GM18502 (cell line): ENCODE measurements around the gene SLC26A8.
"Not testable (repeated sequence)": the region's sequence is repeated elsewhere in the genome, so short reads cannot be mapped to it uniquely, and the experiment has no call there.

Experiments used
- ATAC-seq: cut with Tn5 transposase; IDR thresholded peaks from one replicate; pipeline ENCODE4 v1.9.1; 2021; ENCODE audit warnings: mild to moderate bottlenecking; ENCODE audit not compliant: unreplicated experiment, poor library complexity

Gene SLC26A8

GRCh38 chr6:35920793-35921732 is 103.4 kb downstream of the SLC26A8 start, which contains the start of gene SRPK1:
Gene SRPK1 (minus strand): TSS chr6:35921098. CDS start chr6:35921056, 42 bp downstream.
- peak; percentile 84 for ATAC-seq

GRCh38 chr6:35919827-35920751 is 104.4 kb downstream of the SLC26A8 start:
- peak; percentile 34 for ATAC-seq

GRCh38 chr6:35919085-35919826 is 105.2 kb downstream of the SLC26A8 start:
- no peak for ATAC-seq

GRCh38 chr6:35916893-35917292 is 107.5 kb downstream of the SLC26A8 start:
- not testable (repeated sequence) for ATAC-seq

- ATAC-seq = no peak
Measured at GRCh38 chr6:35916056-35916455, 108.4 kb downstream of the SLC26A8 start.

GRCh38 chr6:35914536-35914935 is 109.9 kb downstream of the SLC26A8 start:
- no peak for ATAC-seq

GRCh38 chr6:35911871-35912653 is 112.4 kb downstream of the SLC26A8 start:
- ATAC-seq = no peak

GRCh38 chr6:35909571-35909970 is 114.9 kb downstream of the SLC26A8 start:
- ATAC-seq = not testable (repeated sequence)

- ATAC-seq = not testable (repeated sequence)
Measured at GRCh38 chr6:35908753-35909401, 115.6 kb downstream of the SLC26A8 start.

- no peak for ATAC-seq
Measured at GRCh38 chr6:35907750-35908149, 116.7 kb downstream of the SLC26A8 start.

- no peak for ATAC-seq
Measured at GRCh38 chr6:35906499-35906846, 118.0 kb downstream of the SLC26A8 start.

GRCh38 chr6:35905841-35906498 is 118.5 kb downstream of the SLC26A8 start:
- ATAC-seq = no peak

GRCh38 chr6:35905141-35905785 is 119.2 kb downstream of the SLC26A8 start:
- no peak for ATAC-seq

- ATAC-seq = no peak
Measured at GRCh38 chr6:35903679-35904078, 120.8 kb downstream of the SLC26A8 start.

- no peak for ATAC-seq
Measured at GRCh38 chr6:35900448-35900847, 124.0 kb downstream of the SLC26A8 start.

- no peak for ATAC-seq
Measured at GRCh38 chr6:35898003-35898402, 126.4 kb downstream of the SLC26A8 start.

GRCh38 chr6:35897486-35897885 is 127.0 kb downstream of the SLC26A8 start:
- ATAC-seq = no peak

GRCh38 chr6:35897036-35897435 is 127.4 kb downstream of the SLC26A8 start:
- no peak for ATAC-seq
